Activated CD4-positive, alpha-beta T cell treated with anti-CD3 and anti-CD28 coated beads, Interleukin-2, Interleukin-4, amounts not matched to agents 100 ng/mL and 50 ng/mL, durations not matched to agents 16 hours and 8 hours (primary cell): ENCODE results near the gene C1QTNF9.
"Not testable (repeated sequence)": the region's sequence is repeated elsewhere in the genome, so short reads cannot be mapped to it uniquely, and the experiment has no call there.

Experiments
- DNase-seq: peaks from one replicate; pipeline ENCODE4 v3.0.0-alpha.2; 2020; ENCODE audit warnings: low spot score

Gene C1QTNF9

DNA sequence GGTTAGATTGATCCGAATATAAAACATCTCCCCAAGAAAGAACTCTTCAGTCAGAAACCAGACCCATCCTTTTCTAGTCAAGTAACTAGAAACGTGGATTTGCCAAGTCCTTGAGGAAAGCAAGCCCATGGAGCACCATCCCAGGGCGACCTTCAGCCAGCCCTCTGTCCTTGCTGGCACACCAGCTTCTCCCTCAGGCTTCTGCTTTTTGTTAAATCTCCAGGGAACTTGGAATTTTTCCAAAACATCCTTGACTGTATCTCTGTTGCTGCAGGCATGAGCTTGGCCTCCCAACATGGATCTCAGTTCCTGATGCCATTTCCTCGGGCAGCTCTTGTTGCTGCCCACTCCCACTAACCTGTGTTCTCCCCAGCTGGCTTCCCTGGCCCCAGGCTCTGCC, 27.1 kb upstream of the C1QTNF9 start:
- no peak for DNase-seq

DNA sequence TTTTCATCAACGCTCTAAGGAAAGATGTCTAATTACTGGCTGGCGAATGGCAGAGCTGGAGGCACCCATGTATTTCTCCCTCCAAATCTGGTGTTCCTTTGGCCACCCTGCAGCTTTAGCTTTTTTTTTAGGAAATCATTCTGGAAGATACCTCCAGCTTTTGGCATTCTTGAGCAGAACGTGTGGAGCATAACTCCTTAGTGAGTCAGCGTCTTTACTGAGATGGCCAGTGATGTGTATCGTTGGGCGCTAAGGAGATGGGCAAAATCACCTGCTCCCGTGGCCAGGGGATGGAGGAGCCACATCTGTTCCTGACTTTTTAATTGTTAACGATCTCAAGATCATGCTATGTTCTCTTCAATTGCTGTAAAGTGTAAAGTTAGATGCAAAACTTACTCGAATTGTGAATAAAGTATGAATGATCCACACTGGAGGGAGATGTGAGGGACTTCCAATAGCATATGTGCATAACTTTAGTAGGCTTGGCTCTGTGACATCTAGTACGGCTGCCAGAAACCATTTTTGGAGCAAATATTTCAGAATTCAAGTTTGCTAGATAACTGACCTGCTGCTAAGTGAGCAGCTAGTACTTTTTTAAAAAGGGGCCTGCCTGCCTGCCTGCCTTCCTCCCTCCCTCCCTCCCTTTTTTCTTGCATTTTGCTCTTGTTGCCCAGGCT, 24.4 kb upstream of the C1QTNF9 start:
- DNase-seq, result no peak

DNA sequence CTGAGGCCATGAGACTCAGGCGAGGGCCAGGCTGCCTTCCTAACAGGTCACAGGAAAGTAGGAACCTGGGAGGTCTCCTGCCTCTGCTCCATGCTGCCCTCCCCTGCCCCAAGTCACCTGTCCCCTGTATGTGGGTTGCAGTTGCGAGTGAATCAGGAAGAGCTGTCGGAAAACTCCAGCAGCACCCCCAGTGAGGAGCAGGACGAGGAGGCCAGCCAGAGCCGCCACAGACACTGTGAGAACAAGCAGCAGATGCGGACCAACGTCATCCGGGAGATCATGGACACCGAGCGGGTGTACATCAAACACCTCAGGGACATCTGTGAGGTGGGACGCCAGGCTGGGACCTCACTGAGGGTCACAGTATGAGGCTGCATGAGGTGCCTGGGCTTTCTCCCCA, 22.8 kb upstream of the C1QTNF9 start:
- DNase-seq, result no peak

DNA sequence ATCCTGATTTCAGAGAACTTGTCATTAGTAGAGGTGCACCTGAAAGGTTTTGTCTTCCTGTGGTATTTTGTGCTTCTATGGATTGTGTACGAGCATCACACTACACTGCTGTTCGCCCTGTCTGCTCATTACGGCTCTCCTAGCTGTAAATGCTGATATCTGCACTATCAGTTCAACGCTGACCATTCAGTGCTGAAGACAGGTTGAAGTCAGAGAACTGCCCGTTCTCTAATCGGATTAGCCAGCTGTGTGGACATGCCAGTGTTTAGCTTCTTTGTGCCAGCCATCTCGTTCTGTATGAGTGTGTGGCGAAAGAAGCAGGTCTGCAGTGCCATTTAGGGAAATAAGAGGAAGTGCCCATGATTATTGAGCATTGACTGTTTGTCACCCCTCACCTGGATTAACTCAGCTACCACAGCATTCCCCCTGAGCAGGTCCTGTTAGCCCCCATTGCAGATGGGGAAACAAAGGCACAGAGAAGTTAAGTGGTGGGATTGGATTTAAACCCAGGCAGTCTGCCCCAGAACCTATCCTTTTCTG, 21.6 kb upstream of the C1QTNF9 start:
- no peak for DNase-seq

DNA sequence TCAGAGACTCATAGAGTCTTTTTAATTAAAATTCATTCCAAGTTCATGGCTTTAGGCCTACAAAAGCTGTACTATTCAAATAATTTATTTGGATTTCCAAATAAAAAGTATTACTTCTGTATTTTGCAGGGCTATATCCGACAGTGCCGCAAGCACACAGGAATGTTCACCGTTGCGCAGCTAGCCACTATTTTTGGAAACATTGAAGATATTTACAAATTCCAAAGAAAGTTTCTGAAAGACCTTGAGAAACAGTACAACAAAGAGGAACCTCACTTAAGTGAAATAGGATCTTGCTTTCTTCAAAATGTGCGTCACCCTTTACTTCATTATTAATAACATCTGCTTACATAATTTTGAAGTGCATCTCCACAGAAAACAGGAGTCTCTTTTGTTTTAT, 20.5 kb upstream of the C1QTNF9 start:
- no peak for DNase-seq

DNA sequence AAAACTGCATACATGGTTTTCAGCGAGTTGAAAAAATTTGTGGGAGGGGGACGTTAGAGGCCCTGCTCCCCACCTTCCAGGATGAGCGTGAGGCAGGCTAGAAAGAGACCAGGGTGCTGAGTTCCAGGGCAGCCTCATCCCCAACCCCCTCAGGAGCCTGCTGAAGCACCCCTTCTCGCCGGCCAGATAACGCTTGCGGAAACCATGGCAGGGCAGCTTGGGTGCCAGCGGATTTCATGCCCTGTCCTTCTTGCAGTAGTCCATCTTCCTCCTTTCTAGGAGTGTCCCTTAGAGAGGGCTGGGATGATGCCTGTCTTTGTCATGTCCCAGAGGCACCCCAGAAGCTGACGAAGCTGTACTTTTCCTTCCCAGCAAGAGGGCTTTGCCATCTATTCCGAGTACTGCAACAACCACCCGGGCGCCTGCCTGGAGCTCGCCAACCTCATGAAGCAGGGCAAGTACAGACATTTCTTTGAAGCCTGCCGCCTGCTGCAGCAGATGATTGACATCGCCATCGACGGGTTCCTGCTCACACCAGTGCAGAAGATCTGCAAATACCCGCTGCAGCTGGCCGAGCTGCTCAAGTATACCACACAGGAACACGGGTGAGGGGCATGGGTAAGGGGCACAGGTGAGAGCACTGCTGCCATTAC, 19.0 kb upstream of the C1QTNF9 start:
- no peak for DNase-seq

DNA sequence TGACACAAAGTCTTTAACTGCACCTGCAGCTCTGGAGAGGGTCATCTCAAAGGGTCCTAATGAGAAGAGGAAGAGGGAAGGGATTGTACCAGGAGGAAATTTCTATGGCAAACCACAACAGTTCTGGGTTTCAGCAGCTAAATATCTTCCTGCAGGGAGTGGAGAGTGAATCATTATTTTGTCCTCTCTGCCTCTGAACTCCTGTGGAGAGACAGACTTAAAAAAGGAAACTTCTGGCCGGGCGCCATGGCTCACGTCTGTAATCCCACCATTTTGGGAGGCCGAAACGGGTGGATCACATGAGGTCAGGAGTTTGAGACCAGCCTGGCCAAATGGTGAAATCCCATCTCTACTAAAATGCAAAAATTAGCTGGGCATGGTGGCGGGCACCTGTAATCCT, 16.9 kb upstream of the C1QTNF9 start:
- no peak for DNase-seq

DNA sequence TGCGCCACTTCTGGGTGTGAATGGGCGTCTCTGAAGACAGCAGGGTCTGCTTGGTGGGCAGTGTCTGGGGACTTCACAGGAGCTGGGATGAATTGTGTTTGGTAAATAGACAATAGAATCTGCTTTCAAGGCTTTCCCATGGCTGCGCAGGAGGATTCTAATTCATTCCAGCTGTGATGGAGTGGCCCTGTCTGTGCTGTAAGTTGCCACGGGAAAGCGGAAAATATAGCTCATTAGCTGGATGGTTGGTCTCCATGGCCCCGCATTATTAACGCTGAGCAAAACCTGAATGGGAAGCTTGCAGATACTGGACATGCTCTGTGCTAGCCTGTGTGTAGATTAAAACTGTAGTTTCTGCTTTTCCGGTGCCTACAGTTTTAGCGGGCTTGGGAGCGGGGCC, 15.6 kb upstream of the C1QTNF9 start:
- DNase-seq, result no peak

DNA sequence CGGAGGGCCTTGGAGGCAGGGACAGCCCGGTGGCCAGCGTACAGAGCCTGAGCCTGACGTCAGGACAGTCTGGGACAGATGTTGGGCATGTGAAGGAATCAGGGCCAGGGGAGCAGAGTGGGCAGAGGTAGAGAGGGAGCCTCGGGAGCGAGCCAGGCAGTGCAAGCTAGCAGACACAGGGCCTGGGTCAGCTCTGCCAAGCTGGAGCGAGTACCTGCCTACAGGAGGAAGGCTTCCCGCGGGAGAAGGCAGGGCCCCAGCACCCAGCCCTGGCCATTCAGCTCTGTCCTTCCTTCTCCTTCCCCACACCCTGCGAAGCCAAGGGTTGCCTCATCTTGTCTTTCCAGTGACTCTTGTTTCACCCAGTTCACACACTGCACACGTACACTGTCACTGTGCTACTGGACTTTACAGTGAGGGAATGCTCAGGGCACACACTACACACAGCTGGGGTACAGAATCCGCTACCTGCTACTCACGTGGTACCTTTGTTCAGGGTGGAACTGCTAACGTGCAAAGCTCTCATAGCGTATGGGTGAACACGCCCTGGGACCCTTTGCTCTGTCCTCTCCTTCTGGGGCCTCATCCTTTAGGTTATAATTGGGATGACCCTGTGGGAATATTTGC, 9.8 kb upstream of the C1QTNF9 start:
- no peak for DNase-seq

DNA sequence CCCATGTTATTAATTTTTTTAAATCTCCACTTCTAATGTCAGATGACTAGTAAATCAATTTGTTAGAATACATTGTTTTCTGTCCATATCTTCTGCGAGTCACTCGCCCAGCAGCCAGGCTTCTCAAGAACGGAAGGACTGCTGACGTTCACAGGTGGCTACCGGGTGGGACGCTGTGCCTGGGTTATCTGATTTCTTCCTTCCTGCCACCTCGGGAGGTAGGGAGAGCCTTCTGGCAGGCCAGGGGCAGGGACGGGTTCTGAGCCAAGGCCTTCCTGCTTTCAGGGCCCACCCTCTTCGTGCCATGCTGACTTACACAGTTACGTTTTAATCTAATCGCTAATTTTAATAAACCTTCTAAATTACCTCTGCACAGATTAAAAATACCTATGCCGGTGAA, 7.9 kb upstream of the C1QTNF9 start:
- no peak for DNase-seq

DNA sequence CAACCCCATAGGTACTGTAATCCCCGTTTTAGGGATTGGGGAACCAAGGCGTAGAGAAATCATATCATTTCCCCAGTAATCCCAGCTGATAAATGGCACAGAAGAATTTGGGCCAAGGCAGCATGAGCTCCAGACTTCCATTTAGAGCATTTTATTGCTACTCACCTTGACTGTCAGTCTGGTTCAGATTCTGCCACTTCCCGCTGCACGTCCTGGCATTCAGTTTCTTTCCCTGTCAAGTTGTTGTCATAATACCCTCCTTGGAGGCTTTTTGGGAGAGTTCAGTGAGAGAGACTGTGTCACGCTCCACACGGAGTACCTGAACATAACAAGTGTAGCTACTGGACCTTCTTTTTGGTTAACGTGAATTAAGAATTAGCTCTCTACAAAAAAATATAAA, 7.5 kb upstream of the C1QTNF9 start:
- DNase-seq, result no peak

DNA sequence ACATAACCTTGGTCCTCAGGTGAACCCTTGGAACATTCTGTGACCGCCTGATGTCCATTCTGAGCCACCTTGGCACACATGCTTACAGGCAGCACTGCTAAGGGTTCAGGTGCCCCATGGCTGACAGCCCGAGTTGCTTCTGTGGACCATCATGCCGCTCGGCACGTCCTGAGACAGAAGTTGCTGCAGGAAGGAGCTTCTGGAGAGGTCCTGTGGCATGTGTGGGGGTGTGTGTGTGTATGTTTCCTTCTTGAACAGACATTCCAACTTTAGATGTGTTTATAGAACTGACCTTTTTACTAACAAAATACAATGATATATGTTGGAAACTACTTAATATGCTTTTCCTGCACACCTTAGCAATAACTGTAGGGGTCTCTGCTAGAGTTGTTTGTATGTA, 4.8 kb upstream of the C1QTNF9 start:
- DNase-seq, result no peak

DNA sequence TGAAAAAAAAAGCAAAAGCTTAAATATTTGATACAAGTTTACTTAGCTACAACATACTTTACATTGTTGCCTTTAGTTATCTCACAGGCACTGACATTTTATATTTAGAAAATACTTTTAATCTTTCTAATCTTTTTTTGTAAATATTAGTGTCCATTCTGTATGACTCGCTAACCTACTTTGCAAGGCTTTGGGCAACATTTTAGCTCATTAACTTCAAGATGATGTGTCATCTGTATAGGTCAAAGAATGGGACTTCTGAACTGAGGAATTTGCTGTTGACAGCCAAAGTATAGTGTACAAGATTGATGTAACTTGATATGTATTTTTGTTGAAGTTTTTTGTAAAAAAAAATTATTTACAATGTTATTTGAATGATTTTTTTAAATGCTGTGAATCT, 2.7 kb upstream of the C1QTNF9 start:
- no peak for DNase-seq

DNA sequence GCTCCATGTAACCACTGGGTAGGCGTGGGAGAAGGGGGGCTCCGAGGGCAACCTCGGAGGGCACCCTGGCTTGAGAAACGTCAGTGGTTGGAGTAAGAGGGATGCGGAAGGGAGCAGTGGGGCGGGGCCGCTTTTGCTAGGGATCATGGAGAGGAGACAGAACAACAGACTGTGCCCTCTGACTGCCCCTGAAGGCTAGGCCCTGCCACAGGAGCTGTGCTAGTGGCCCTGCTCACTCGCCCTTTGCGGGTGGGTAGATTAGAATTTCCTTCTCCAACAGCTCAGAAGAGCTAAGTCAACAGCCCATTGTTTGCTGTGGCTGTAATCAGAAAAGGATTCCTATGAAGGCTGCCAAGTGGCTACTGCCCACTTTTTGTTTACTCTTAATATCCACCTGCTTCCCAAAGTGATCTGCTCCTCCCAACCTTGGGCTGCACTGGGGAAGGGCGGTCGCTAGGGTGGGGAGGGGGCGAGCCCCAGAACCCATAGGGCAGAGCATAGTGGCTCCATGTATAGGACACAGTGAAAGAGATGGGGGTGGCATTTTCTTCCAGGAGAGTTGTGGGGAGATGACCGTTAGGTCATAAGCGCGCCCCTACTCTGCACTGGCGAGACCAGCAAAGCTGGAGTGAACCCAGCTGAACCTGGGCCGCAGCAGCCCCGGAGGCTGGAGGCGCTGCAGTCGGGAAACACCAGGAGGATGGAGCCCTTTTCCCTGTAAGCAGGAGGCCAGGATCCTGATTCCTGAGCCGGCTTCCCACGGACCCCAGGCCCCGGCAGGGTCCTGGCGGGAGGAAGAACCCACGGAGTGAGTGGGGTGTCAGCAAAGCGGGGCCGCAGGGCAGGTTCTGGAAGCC, 1.9 kb upstream of the C1QTNF9 start:
- no peak for DNase-seq

DNA sequence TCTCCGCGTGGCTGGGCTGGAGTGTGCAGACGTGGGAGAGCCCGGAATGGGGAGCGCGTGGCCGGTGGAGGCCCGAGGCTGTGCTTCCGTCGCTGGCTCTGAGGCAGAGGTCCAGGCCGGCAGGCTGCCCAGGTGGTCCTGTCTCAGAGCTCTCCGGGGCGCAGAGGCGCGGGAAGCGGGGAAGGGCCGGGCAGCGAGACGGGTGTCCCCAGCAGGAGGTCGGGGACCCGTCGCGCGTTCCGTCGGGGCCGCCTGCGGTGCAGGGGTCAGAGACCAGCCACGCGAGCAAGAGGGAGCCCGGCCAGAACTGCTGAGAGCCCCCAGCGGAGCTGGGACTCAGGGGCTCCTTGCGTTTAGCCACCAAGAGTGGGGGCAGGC, 1.3 kb upstream of the C1QTNF9 start:
- DNase-seq, result no peak

DNA sequence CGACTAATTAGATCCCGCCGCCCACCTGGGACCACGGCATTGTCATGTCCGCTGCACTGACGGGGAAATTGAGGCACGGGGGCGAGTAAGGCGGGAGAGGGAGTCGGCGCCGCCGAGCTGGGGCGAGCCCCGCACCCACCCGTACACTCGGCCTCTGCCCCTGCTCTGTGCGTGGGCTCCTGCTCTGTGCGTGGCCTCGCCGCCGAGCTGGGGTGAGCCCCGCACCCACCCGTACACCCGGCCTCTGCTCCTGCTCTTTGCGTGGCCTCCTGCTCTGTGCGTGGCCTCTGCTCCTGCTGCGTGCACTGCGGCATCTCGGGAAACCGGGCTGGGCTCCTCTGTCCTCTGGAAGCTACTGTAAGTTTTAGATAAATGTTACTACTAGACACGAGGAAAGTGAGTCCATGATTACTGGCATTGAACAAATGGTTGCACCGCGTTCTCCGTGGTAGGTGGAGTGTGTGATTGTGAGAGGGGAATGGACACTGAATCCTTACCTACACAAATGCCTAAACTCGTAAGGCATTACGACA, 826 bp upstream of the C1QTNF9 start:
- no peak for DNase-seq

DNA sequence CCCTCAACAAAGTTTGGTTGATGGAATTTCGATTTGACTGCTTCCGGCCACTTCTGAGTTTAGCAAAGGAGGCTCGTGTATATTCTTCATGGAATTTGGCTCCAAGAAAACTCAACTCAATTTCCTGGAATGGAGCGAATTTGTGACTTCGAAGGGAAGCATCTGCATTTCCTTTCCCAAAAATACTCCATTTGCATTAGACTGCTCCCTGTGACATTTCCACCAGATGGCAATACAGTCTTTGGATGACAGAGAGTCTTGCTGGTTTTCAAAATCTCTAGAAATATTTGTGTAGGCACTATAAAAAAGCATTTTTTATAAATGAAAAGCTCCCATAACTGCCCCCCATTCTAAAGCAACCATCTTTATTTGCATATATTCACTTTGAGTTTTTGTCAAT, 4.1 kb downstream of the C1QTNF9 start:
- no peak for DNase-seq

DNA sequence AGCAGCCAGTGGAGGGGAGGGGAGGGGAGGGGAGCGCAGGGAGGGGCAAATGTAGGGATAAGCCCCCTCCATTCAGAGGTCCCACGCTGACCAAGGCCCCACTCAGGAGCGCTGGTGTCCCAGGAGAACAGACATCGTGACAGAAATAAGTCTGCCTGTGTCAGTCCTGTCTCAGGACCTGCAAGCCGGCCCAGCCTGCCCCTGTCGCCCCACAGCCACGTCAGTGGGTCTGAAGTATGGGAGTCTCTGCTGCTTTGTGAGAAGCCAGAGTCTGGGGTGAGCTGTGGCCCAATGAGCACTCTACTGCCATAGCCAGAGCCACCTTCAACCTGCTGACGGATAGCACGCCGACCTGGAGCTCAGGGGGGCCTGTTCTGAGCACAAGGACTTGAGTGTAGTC, 8.5 kb downstream of the C1QTNF9 start:
- not testable (repeated sequence) for DNase-seq

DNA sequence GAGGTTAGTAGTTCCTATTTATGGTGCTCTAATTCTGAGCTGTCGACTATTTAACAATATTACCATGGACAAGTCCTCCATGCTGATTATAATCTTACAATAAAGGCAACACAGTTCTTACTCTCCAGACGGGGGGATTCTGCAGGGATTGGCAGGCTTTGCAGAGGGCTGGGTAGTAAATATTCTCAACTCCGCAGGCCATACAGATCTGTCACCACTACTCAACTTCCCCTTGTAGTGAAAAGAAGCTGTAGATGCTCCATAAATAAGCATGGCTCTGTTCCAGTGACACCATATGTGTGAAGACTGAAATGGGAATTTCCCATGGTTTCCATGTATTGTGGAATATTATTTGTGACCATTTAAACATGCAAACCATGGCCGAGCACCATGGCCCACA, 9.5 kb downstream of the C1QTNF9 start:
- not testable (repeated sequence) for DNase-seq

DNA sequence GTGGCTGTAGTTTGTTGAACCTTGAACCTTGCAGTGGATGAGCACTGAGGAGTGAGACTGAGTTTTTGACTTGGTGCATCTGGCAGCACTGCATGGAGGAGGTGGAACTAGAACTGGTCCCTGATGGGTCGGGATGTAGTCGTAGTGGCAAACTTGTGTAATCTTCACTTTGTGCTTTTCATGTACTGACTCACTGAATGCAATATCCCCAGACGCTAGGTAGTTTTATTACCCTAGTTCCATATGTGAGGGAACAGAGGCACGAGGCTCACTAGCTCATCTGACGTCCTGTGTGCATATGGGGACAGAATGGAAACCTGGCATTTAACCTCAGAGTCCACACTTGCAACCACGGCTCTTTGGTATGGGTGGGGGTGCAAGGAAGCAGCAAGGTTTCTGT, 10.3 kb downstream of the C1QTNF9 start:
- DNase-seq, result not testable (repeated sequence)

DNA sequence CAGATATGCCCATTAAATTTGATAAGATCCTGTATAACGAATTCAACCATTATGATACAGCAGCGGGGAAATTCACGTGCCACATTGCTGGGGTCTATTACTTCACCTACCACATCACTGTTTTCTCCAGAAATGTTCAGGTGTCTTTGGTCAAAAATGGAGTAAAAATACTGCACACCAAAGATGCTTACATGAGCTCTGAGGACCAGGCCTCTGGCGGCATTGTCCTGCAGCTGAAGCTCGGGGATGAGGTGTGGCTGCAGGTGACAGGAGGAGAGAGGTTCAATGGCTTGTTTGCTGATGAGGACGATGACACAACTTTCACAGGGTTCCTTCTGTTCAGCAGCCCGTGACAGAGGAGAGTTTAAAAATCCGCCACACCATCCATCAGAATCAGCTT, 12.0 kb downstream of the C1QTNF9 start:
- DNase-seq, result not testable (repeated sequence)

DNA sequence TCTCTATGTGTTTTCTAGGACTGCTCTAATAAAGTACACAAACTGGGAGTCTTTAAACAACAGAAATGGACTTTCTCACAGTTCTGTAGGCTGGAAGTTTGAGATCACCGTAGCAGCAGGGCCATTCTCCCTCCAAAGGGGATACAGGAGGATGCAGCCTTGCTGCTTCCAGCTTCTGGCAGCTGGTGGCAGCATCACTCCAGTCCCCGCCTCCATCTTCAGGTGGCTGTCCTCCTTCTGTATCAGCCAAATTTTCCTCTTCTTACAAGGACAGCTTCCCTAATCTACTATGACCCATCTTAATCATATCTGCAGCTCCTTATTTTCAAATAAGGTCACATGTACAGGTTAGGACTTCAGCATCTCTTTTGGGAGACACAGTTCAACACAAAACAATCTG, 13.1 kb downstream of the C1QTNF9 start:
- not testable (repeated sequence) for DNase-seq
